ENCODE measurements around the gene SH3PXD2B.

SH3PXD2B gene

DNA sequence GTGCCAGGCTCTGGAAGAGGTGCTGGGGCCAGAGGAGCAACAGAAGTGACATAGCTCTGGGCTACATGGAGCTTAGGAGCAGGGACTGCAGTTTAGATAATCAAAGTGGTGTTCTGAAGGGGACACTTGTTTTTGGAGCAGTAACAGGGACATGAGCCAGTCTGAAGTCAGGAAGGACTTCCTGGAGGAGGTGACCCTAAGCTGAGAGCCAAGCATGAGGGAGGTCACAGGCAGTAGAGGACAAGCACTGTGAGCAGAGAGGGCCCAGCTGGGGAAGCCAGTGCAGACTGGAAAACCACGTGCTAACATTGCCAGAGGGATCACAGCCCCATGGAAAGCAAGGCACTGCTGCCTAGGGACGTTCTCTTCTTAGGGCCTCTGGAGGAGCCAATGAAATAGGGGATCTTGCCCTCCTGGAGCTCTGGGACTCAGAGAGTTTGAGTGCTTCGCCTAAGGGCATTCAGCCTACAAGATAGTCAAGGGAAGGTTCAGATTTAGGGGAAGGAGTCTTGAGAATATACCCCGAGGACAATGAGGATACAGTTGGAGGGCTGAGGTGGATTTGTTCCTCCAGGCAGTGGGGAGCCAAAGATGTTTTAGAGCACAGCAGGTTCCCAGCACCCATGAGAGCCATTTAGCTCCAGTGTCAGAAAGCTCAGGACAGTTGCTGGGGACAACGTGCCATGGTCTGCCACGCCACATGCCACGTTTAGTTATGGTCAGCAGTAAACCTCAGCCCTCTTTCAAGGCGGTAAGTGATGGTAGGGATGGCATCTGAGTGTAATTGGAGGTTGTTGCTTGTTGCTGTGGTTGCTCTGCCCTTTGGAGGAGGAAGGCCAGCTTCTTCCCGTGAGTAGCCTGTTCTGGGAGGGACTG is 40.5 kb upstream of the SH3PXD2B start:
- Histone ChIP-seq H3K79me1 (replicated peaks; ENCODE audit: low read length, poor library complexity, severe bottlenecking) (no peaks in the 10 kb centered on the region), H2AFZ (ENCODE audit: low read depth, low read length) (no peak overlapping the region), H3K9ac (ENCODE audit: low read length) (no peak overlapping the region), H2BK5ac (ENCODE audit: low read depth, low read length, poor library complexity, severe bottlenecking) (no peak overlapping the region), H3K36me3 (ENCODE audit: control insufficient read depth in 1 of 2, insufficient read depth in 2 of 2, low read depth in 1 of 2, low read length in 2 of 2) (no peaks in the 10 kb centered on the region), H3K27me3 (ENCODE audit: control insufficient read depth in 1 of 2, insufficient read depth in 1 of 2, low read length in 2 of 2) (peaks cover 20 to 51% of the 10 kb centered on the region in 2 experiments), H3K4ac (ENCODE audit: low read depth in 1 of 2, low read length in 2 of 2) (no peak overlapping the region), H3K14ac (ENCODE audit: low read length in 2 of 2) (peak overlapping the region in 1 of 2 experiments; percentile 35), H3K4me2 (ENCODE audit: low read length, poor library complexity, severe bottlenecking) (no peak overlapping the region), H3K23ac (ENCODE audit: low read length in 2 of 2) (no peak overlapping the region), H2BK12ac (ENCODE audit: low read length in 2 of 2) (no peak overlapping the region), H2BK120ac (ENCODE audit: low read depth, low read length) (no peak overlapping the region), H2BK15ac (ENCODE audit: low read depth, poor library complexity, severe bottlenecking) (no peak overlapping the region), H3K9me3 (ENCODE audit: control insufficient read depth, low read length) (no peaks in the 10 kb centered on the region), H3K18ac (ENCODE audit: low read depth in 1 of 2, low read length in 2 of 2) (no peak overlapping the region), H4K8ac (ENCODE audit: low read length) (no peak overlapping the region), H4K91ac (ENCODE audit: low read length) (no peak overlapping the region), H3K4me1 (ENCODE audit: control insufficient read depth, insufficient read depth, low read depth, low read length) (peaks cover 2% of the 10 kb centered on the region), H3K4me3 (ENCODE audit: insufficient read depth in 1 of 2, low read depth in 1 of 2, low read length in 2 of 2) (no peak overlapping the region), H3K27ac (ENCODE audit: low read length, poor library complexity, severe bottlenecking) (no peak overlapping the region), H2AK5ac (ENCODE audit: low read length, severe bottlenecking) (no peak overlapping the region)
- WGBS = 78% methylated on average over 9 of the region's 9 CpGs
- DNase-seq = no peak

DNA sequence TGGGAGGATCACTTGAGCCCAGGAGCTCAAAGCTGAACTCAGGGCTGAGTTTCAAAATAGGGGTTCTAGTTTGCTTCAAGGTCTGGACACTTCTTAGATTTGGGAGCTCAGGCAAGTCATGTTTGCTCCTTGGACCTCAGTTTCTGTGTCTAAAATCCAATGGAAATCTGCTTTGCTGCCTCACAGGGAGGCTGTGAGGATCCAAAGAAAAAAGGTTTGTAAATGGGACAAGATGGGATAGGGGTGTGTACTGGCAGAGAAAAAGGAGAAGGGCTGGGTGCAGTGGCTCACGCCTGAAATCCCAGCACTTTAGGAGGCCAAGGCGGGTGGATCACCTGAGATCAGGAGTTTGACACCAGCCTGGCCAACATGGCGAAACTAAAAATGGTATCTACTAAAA is 39.6 kb upstream of the SH3PXD2B start:
- no peaks in the 10 kb centered on the region for H3K79me1 ChIP-seq (replicated peaks; ENCODE audit: low read length, poor library complexity, severe bottlenecking)
- DNase-seq = no peak
- no peak overlapping the region for H3K4me3 ChIP-seq (ENCODE audit: insufficient read depth in 1 of 2, low read depth in 1 of 2, low read length in 2 of 2)
- H3K4me2 ChIP-seq (ENCODE audit: low read length, poor library complexity, severe bottlenecking) = no peak overlapping the region
- 88% methylated on average over 3 of the region's 3 CpGs for WGBS
- H3K9ac ChIP-seq (ENCODE audit: low read length) = no peak overlapping the region
- H3K9me3 ChIP-seq (ENCODE audit: control insufficient read depth, low read length) = no peaks in the 10 kb centered on the region
- H2BK120ac ChIP-seq (ENCODE audit: low read depth, low read length) = no peak overlapping the region
- no peak overlapping the region for H4K8ac ChIP-seq (ENCODE audit: low read length)
- no peaks in the 10 kb centered on the region for H3K36me3 ChIP-seq (ENCODE audit: control insufficient read depth in 1 of 2, insufficient read depth in 2 of 2, low read depth in 1 of 2, low read length in 2 of 2)
- H2BK5ac ChIP-seq (ENCODE audit: low read depth, low read length, poor library complexity, severe bottlenecking) = no peak overlapping the region
- no peak overlapping the region for H2BK12ac ChIP-seq (ENCODE audit: low read length in 2 of 2)
- no peak overlapping the region for H3K27ac ChIP-seq (ENCODE audit: low read length, poor library complexity, severe bottlenecking)
- H3K18ac ChIP-seq (ENCODE audit: low read depth in 1 of 2, low read length in 2 of 2) = no peak overlapping the region
- no peak overlapping the region for H4K91ac ChIP-seq (ENCODE audit: low read length)
- H3K23ac ChIP-seq (ENCODE audit: low read length in 2 of 2) = no peak overlapping the region
- no peak overlapping the region for H2AK5ac ChIP-seq (ENCODE audit: low read length, severe bottlenecking)
- H2BK15ac ChIP-seq (ENCODE audit: low read depth, poor library complexity, severe bottlenecking) = no peak overlapping the region
- no peak overlapping the region for H2AFZ ChIP-seq (ENCODE audit: low read depth, low read length)
- no peak overlapping the region for H3K14ac ChIP-seq (ENCODE audit: low read length in 2 of 2)
- H3K4me1 ChIP-seq (ENCODE audit: control insufficient read depth, insufficient read depth, low read depth, low read length) = peaks cover 2% of the 10 kb centered on the region
- H3K27me3 ChIP-seq (ENCODE audit: control insufficient read depth in 1 of 2, insufficient read depth in 1 of 2, low read length in 2 of 2) = peaks cover 22 to 46% of the 10 kb centered on the region in 2 experiments
- no peak overlapping the region for H3K4ac ChIP-seq (ENCODE audit: low read depth in 1 of 2, low read length in 2 of 2)

DNA sequence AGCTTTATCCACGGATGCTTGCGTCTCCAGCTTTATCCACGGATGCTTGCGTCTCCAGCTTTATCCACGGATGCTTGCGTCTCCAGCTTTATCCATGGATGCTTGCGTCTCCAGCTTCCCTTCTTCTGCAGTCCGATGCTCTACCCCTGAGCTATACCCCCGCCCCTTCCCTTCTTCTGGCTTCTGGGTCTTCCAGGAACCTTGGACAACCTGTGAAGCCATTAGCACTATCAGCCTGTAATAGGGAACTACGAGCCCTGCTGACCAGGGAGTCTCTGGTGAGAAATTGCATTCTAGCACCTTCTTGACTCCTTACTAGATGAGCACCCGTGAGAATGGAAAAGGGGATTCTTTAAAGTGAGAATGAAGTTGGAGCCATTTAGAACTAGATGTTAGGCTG is 39.1 kb upstream of the SH3PXD2B start:
- no peak overlapping the region for H2AK5ac ChIP-seq (ENCODE audit: low read length, severe bottlenecking)
- WGBS = 81% methylated on average over 11 of the region's 11 CpGs
- no peak overlapping the region for H3K4me2 ChIP-seq (ENCODE audit: low read length, poor library complexity, severe bottlenecking)
- H3K4ac ChIP-seq (ENCODE audit: low read depth in 1 of 2, low read length in 2 of 2) = no peak overlapping the region
- H3K27ac ChIP-seq (ENCODE audit: low read length, poor library complexity, severe bottlenecking) = no peak overlapping the region
- no peak overlapping the region for H4K91ac ChIP-seq (ENCODE audit: low read length)
- no peak overlapping the region for H3K14ac ChIP-seq (ENCODE audit: low read length in 2 of 2)
- no peak overlapping the region for H2BK5ac ChIP-seq (ENCODE audit: low read depth, low read length, poor library complexity, severe bottlenecking)
- no peak overlapping the region for H4K8ac ChIP-seq (ENCODE audit: low read length)
- no peak overlapping the region for H3K23ac ChIP-seq (ENCODE audit: low read length in 2 of 2)
- H3K4me3 ChIP-seq (ENCODE audit: insufficient read depth in 1 of 2, low read depth in 1 of 2, low read length in 2 of 2) = no peak overlapping the region
- no peaks in the 10 kb centered on the region for H3K36me3 ChIP-seq (ENCODE audit: control insufficient read depth in 1 of 2, insufficient read depth in 2 of 2, low read depth in 1 of 2, low read length in 2 of 2)
- H3K9me3 ChIP-seq (ENCODE audit: control insufficient read depth, low read length) = no peaks in the 10 kb centered on the region
- no peak overlapping the region for H3K9ac ChIP-seq (ENCODE audit: low read length)
- no peak overlapping the region for H2BK12ac ChIP-seq (ENCODE audit: low read length in 2 of 2)
- peaks cover 26 to 46% of the 10 kb centered on the region in 2 experiments for H3K27me3 ChIP-seq (ENCODE audit: control insufficient read depth in 1 of 2, insufficient read depth in 1 of 2, low read length in 2 of 2)
- H3K18ac ChIP-seq (ENCODE audit: low read depth in 1 of 2, low read length in 2 of 2) = no peak overlapping the region
- no peak overlapping the region for H2AFZ ChIP-seq (ENCODE audit: low read depth, low read length)
- H2BK120ac ChIP-seq (ENCODE audit: low read depth, low read length) = no peak overlapping the region
- H3K4me1 ChIP-seq (ENCODE audit: control insufficient read depth, insufficient read depth, low read depth, low read length) = peaks cover 2% of the 10 kb centered on the region
- H2BK15ac ChIP-seq (ENCODE audit: low read depth, poor library complexity, severe bottlenecking) = no peak overlapping the region
- no peak for DNase-seq
- no peaks in the 10 kb centered on the region for H3K79me1 ChIP-seq (replicated peaks; ENCODE audit: low read length, poor library complexity, severe bottlenecking)

DNA sequence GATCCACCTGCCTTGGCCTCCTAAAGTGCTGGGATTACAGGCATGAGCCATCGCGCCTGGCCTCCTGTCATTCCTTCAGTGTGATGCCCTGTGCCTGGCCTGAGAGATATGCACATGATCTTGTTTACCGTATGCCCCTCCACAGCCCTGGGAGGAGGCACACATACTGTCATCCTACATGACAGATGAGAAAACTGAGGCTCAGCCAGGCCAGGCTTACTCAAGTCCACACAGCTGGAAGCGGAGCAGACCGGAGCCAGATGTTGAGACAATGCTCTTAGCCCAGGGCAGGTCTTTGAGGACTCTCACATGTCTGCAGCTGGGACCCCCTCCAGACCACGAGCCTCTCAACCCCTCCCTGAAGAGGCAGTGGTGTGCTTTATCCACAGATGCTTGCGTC is 38.7 kb upstream of the SH3PXD2B start:
- no peak overlapping the region for H4K8ac ChIP-seq (ENCODE audit: low read length)

More for the DNA sequence above, 38.7 kb upstream of the SH3PXD2B start:
- H3K18ac ChIP-seq (ENCODE audit: low read depth in 1 of 2, low read length in 2 of 2) = no peak overlapping the region
- H3K14ac ChIP-seq (ENCODE audit: low read length in 2 of 2) = no peak overlapping the region
- H3K4me2 ChIP-seq (ENCODE audit: low read length, poor library complexity, severe bottlenecking) = no peak overlapping the region
- no peak overlapping the region for H2BK5ac ChIP-seq (ENCODE audit: low read depth, low read length, poor library complexity, severe bottlenecking)
- no peak overlapping the region for H3K9ac ChIP-seq (ENCODE audit: low read length)
- no peak overlapping the region for H3K23ac ChIP-seq (ENCODE audit: low read length in 2 of 2)
- no peak overlapping the region for H4K91ac ChIP-seq (ENCODE audit: low read length)
- H2AFZ ChIP-seq (ENCODE audit: low read depth, low read length) = no peak overlapping the region
- H3K4ac ChIP-seq (ENCODE audit: low read depth in 1 of 2, low read length in 2 of 2) = no peak overlapping the region
- no peaks in the 10 kb centered on the region for H3K79me1 ChIP-seq (replicated peaks; ENCODE audit: low read length, poor library complexity, severe bottlenecking)
- WGBS = 89% methylated on average over 7 of the region's 7 CpGs
- H3K4me3 ChIP-seq (ENCODE audit: insufficient read depth in 1 of 2, low read depth in 1 of 2, low read length in 2 of 2) = no peak overlapping the region
- no peak for DNase-seq
- H2BK15ac ChIP-seq (ENCODE audit: low read depth, poor library complexity, severe bottlenecking) = no peak overlapping the region
- no peak overlapping the region for H2AK5ac ChIP-seq (ENCODE audit: low read length, severe bottlenecking)
- H3K27me3 ChIP-seq (ENCODE audit: control insufficient read depth in 1 of 2, insufficient read depth in 1 of 2, low read length in 2 of 2) = peaks cover 30 to 46% of the 10 kb centered on the region in 2 experiments
- no peaks in the 10 kb centered on the region for H3K36me3 ChIP-seq (ENCODE audit: control insufficient read depth in 1 of 2, insufficient read depth in 2 of 2, low read depth in 1 of 2, low read length in 2 of 2)
- no peak overlapping the region for H2BK12ac ChIP-seq (ENCODE audit: low read length in 2 of 2)
- no peak overlapping the region for H2BK120ac ChIP-seq (ENCODE audit: low read depth, low read length)
- H3K4me1 ChIP-seq (ENCODE audit: control insufficient read depth, insufficient read depth, low read depth, low read length) = peaks cover 2% of the 10 kb centered on the region
- H3K27ac ChIP-seq (ENCODE audit: low read length, poor library complexity, severe bottlenecking) = no peak overlapping the region
- H3K9me3 ChIP-seq (ENCODE audit: control insufficient read depth, low read length) = no peaks in the 10 kb centered on the region
